Osteocyte (in vitro differentiated cells): ENCODE measurements around the gene IMPDH1. TPM values are rescaled to one million over a fixed set of nuclear protein-coding genes. Genes with fewer than 3 reads are reported as not detected.

ENCODE experiments used
- DNase-seq: peaks from one replicate; pipeline ENCODE4 v3.0.0; 2021; ENCODE audit warnings: mixed read lengths; ENCODE audit not compliant: unreplicated experiment; ENCODE audit errors: extremely low spot score
- H3K27ac Mint-ChIP-seq: one replicate; pipeline ENCODE4 v1.8.0; 2021; ENCODE audit warnings: mild to moderate bottlenecking, mixed read lengths; ENCODE audit not compliant: unreplicated experiment
- H3K27me3 Mint-ChIP-seq: one replicate; pipeline ENCODE4 v1.8.0; 2021; ENCODE audit warnings: mixed read lengths; ENCODE audit not compliant: unreplicated experiment
- H3K36me3 Mint-ChIP-seq: one replicate; pipeline ENCODE4 v1.8.0; 2021; ENCODE audit warnings: mixed read lengths; ENCODE audit not compliant: unreplicated experiment
- H3K4me1 Mint-ChIP-seq: one replicate; pipeline ENCODE4 v1.8.0; 2021; ENCODE audit warnings: mixed read lengths; ENCODE audit not compliant: unreplicated experiment
- H3K4me3 Mint-ChIP-seq: one replicate; pipeline ENCODE4 v1.8.0; 2021; ENCODE audit warnings: mild to moderate bottlenecking, moderate library complexity, mixed read lengths; ENCODE audit not compliant: unreplicated experiment
- H3K9me3 Mint-ChIP-seq: one replicate; pipeline ENCODE4 v1.8.0; 2021; ENCODE audit warnings: mixed read lengths; ENCODE audit not compliant: unreplicated experiment
- total RNA-seq: library from RNA; stranded (reverse); gene quantifications from 2 replicates; pipeline ENCODE4 v1.2.1, GENCODE V29; 2021
- TF ChIP-seq, protein P1 (sequence below): fragments of 200-600 bp; sonication (generic); IDR thresholded peaks from 2 replicates; pipeline ENCODE4 v1.5.0; 2021; ENCODE audit warnings: antibody characterized with exemption, mild to moderate bottlenecking, moderate library complexity

IMPDH1 gene
- total RNA-seq, 1 donor from 2014 or later = 33.5 TPM

DNA sequence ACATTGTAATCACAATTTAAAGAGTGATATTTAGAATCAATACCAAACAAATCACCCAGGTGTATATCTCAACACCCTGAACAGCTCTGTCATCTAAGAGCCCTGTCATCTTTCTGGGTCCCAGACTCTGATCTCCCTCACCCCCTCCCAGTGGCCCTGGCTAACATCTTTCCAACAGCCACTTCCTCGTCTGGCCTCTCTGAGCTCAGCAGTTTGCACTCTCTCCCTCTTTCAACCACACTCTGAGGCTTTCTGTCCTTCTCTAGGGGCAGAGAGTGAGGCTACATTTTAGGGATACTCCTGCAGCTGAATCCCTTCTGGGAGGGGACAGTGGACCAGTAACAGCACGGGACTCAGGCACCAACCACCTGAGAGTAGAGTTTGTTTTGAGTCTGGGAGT, 31.1 kb downstream of the IMPDH1 start:
- no peaks in the 10 kb centered on the region for H3K9me3 Mint-ChIP-seq
- TF ChIP-seq, protein P1, sequence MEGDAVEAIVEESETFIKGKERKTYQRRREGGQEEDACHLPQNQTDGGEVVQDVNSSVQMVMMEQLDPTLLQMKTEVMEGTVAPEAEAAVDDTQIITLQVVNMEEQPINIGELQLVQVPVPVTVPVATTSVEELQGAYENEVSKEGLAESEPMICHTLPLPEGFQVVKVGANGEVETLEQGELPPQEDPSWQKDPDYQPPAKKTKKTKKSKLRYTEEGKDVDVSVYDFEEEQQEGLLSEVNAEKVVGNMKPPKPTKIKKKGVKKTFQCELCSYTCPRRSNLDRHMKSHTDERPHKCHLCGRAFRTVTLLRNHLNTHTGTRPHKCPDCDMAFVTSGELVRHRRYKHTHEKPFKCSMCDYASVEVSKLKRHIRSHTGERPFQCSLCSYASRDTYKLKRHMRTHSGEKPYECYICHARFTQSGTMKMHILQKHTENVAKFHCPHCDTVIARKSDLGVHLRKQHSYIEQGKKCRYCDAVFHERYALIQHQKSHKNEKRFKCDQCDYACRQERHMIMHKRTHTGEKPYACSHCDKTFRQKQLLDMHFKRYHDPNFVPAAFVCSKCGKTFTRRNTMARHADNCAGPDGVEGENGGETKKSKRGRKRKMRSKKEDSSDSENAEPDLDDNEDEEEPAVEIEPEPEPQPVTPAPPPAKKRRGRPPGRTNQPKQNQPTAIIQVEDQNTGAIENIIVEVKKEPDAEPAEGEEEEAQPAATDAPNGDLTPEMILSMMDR = no peak
- H3K36me3 Mint-ChIP-seq = no peaks in the 10 kb centered on the region
- no peak for DNase-seq
- no peaks in the 10 kb centered on the region for H3K4me1 Mint-ChIP-seq
- H3K4me3 Mint-ChIP-seq = no peak overlapping the region
- no peak overlapping the region for H3K27ac Mint-ChIP-seq
- peaks cover 18% of the 10 kb centered on the region for H3K27me3 Mint-ChIP-seq

DNA sequence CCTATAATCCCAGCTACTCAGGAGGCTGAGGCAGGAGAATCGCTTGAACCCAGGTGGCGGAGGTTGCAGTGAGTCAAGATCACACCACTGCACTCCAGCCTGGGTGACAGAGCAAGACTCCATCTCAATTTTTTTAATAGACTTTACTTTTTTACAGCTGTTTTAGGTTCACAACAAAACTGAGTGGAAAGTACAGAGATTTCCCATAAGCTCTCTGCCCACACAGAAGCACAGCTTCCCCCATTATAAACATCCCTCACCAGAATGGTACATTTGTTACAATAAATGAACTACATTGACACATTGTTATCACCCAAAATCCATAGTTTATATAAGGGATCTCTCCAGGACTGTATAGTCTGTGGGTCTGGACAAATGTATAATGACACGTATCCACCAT, 33.7 kb downstream of the IMPDH1 start:
- Mint-ChIP-seq H3K27ac (no peak overlapping the region), H3K9me3 (no peaks in the 10 kb centered on the region), H3K27me3 (peaks cover 23% of the 10 kb centered on the region), H3K4me3 (no peak overlapping the region), H3K4me1 (no peaks in the 10 kb centered on the region), H3K36me3 (no peaks in the 10 kb centered on the region)
- TF ChIP-seq, protein P1 = no peak
- no peak for DNase-seq

DNA sequence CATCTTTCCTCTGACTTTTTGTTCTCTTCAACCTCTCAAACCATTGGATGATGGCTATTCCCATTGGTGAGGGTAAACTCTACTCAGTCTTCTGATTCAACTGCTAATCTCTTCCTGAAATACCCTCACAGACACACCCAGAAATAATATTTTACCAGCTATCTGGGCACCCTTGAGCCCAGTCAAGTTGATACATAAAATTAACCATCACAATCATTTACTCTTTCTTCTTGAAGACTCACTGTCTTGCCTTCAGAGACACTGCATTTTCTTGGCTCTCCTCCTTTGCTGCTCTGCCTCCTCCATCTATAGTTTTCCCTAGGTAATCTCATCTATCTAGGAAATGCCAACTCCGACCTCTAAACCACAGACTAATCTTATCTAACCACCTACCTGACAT, 35.7 kb downstream of the IMPDH1 start:
- no peaks in the 10 kb centered on the region for H3K9me3 Mint-ChIP-seq
- H3K4me3 Mint-ChIP-seq = no peak overlapping the region
- peaks cover 29% of the 10 kb centered on the region for H3K27me3 Mint-ChIP-seq
- TF ChIP-seq, protein P1 = no peak
- H3K4me1 Mint-ChIP-seq = no peaks in the 10 kb centered on the region
- no peak overlapping the region for H3K27ac Mint-ChIP-seq
- DNase-seq = no peak
- no peaks in the 10 kb centered on the region for H3K36me3 Mint-ChIP-seq

DNA sequence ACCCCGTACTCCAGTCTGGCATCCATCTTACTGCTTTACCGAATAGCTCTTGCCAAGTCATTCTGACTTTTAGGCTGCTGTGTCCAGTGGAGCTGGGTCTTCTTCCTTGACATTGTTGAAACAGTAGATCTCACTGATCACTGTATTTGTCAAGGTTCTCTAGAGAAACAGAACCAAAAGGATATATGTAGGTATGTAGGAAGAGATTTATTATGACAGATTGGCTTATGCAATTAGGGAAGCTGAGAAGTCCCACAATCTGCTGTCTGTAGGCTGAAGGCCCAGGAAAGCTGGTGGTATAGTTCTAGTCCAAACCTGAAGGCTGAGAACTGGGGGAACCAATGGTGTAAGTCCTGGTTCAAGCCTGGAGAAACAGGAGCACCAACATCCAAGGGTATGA, 36.2 kb downstream of the IMPDH1 start:
- no peak overlapping the region for H3K27ac Mint-ChIP-seq
- TF ChIP-seq, protein P1 = no peak
- H3K4me3 Mint-ChIP-seq = no peak overlapping the region
- no peaks in the 10 kb centered on the region for H3K36me3 Mint-ChIP-seq
- peaks cover 29% of the 10 kb centered on the region for H3K27me3 Mint-ChIP-seq
- no peak for DNase-seq
- no peaks in the 10 kb centered on the region for H3K9me3 Mint-ChIP-seq
- no peaks in the 10 kb centered on the region for H3K4me1 Mint-ChIP-seq

DNA sequence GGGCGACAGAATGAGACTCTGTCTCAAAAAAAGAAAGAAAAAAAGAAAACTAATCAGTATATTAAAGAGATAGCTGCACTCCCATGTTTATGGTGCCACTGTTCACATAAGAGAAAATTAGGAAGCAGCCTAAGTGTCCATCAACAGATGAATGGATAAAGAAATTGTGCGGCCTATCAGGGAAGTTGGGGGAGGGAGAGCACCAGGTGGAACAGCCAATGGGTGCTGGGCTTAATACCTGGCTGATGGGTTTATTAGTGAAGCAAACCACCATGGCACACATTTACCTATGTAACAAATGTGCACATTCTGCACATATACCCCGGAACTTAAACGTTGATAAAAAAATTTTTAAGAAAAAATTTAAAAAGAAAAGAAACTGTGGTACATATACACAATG, 39.3 kb downstream of the IMPDH1 start:
- Mint-ChIP-seq H3K27me3 (peaks cover 47% of the 10 kb centered on the region), H3K9me3 (no peaks in the 10 kb centered on the region), H3K27ac (no peak overlapping the region), H3K4me1 (no peaks in the 10 kb centered on the region), H3K36me3 (no peaks in the 10 kb centered on the region), H3K4me3 (no peak overlapping the region)
- DNase-seq = no peak
- TF ChIP-seq, protein P1 = no peak
